RWPE2 (cell line): ENCODE data around the gene ZNF438.

Experiments used
- ATAC-seq: fragments of 200-7000 bp; cut with Tn5 transposase; 3 replicates; pipeline ENCODE4 v1.9.1; 2021; ENCODE audit warnings: low read depth
- DNase-seq: peaks from one replicate; pipeline ENCODE4 v3.0.0-alpha.2; 2020; ENCODE audit warnings: low spot score
- H3K27ac ChIP-seq: fragments of 450-650 bp; 2 replicates; pipeline ENCODE4 v1.5.1; 2017; ENCODE audit warnings: mild to moderate bottlenecking; ENCODE audit not compliant: poor library complexity, severe bottlenecking
- H3K27me3 ChIP-seq: fragments of 250-450 bp; sonication (Bioruptor Pico); 2 replicates; pipeline ENCODE4 v1.5.1; 2021; ENCODE audit warnings: mild to moderate bottlenecking, moderate library complexity; ENCODE audit not compliant: insufficient read depth, poor library complexity, severe bottlenecking
- H3K36me3 ChIP-seq: fragments of 250-450 bp; sonication (Bioruptor Pico); 2 replicates; pipeline ENCODE4 v1.5.1; 2020; ENCODE audit warnings: low read depth, mild to moderate bottlenecking, moderate library complexity
- H3K4me1 ChIP-seq: fragments of 250-450 bp; sonication (Bioruptor Pico); 2 replicates; pipeline ENCODE4 v1.5.1; 2021; ENCODE audit warnings: mild to moderate bottlenecking, moderate library complexity; ENCODE audit not compliant: insufficient read depth, poor library complexity, severe bottlenecking
- H3K4me3 ChIP-seq: fragments of 250-450 bp; sonication (Bioruptor Pico); 2 replicates; pipeline ENCODE4 v1.5.1; 2021; ENCODE audit warnings: mild to moderate bottlenecking, moderate library complexity; ENCODE audit not compliant: severe bottlenecking
- H3K9me3 ChIP-seq: fragments of 250-450 bp; sonication (Bioruptor Pico); 2 replicates; pipeline ENCODE4 v1.5.1; 2021; ENCODE audit warnings: mild to moderate bottlenecking, moderate library complexity; ENCODE audit not compliant: severe bottlenecking
- CTCF ChIP-seq: fragments of 450-650 bp; IDR thresholded peaks from one replicate; pipeline ENCODE4 v1.5.1; 2017; ENCODE audit warnings: mild to moderate bottlenecking, moderate library complexity; ENCODE audit not compliant: poor library complexity, severe bottlenecking

Gene ZNF438

DNA sequence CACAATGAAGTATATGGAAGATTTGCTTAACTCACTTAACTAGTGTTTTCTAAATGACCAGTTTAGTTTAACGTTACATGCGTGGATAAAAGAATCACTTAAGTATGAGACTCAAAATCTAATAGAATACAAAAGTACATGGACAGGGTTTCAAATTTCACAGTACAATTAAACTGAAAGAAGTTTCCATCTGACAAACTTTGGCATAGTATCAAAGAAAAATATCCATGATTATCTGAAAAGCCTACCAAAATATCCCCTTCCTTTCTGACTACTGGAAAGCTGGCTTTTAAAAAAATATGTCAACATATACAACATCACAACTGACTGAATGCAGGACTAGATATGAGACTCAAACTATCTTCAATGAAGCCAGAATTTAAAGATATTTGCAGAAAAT is 164.8 kb downstream of the ZNF438 start:
- H3K9me3 ChIP-seq = no peaks in the 10 kb centered on the region
- no peaks in the 10 kb centered on the region for H3K27me3 ChIP-seq
- H3K4me1 ChIP-seq = no peaks in the 10 kb centered on the region
- TF ChIP-seq CTCF = no peak
- DNase-seq (no peak), ATAC-seq (no peak)
- H3K4me3 ChIP-seq = no peak overlapping the region
- H3K27ac ChIP-seq = no peak overlapping the region
- H3K36me3 ChIP-seq = no peaks in the 10 kb centered on the region

GRCh38 chr10:30865141-30865926 is 166.3 kb downstream of the ZNF438 start:
- no peak for TF ChIP-seq CTCF
- H3K9me3 ChIP-seq = no peaks in the 10 kb centered on the region
- no peak overlapping the region for H3K4me3 ChIP-seq
- H3K27ac ChIP-seq = no peak overlapping the region
- no peaks in the 10 kb centered on the region for H3K36me3 ChIP-seq
- H3K4me1 ChIP-seq = no peaks in the 10 kb centered on the region
- H3K27me3 ChIP-seq = no peaks in the 10 kb centered on the region
- ATAC-seq = no peak
- no peak for DNase-seq

GRCh38 chr10:30863516-30864210 is 168.0 kb downstream of the ZNF438 start:
- no peaks in the 10 kb centered on the region for H3K9me3 ChIP-seq
- no peaks in the 10 kb centered on the region for H3K27me3 ChIP-seq
- no peak overlapping the region for H3K4me3 ChIP-seq
- no peak for DNase-seq
- TF ChIP-seq CTCF = no peak
- H3K27ac ChIP-seq = no peak overlapping the region
- H3K4me1 ChIP-seq = no peaks in the 10 kb centered on the region
- H3K36me3 ChIP-seq = no peaks in the 10 kb centered on the region
- ATAC-seq = no peak

GRCh38 chr10:30862486-30862885 is 169.2 kb downstream of the ZNF438 start:
- no peak overlapping the region for H3K4me3 ChIP-seq

More at GRCh38 chr10:30862486-30862885, 169.2 kb downstream of the ZNF438 start:
- DNase-seq (no peak), ATAC-seq (no peak)
- H3K27me3 ChIP-seq = no peaks in the 10 kb centered on the region
- no peak for TF ChIP-seq CTCF
- no peaks in the 10 kb centered on the region for H3K9me3 ChIP-seq
- no peak overlapping the region for H3K27ac ChIP-seq
- no peaks in the 10 kb centered on the region for H3K4me1 ChIP-seq
- H3K36me3 ChIP-seq = no peaks in the 10 kb centered on the region
